DMS153 treated with DMSO at 0.1 percent for 48 hours (cell line): Measurements from ENCODE around the gene FOXI2.

Experiments
- DNase-seq: peaks from one replicate; lab custom pipeline; 2025; ENCODE audit not compliant: unreplicated experiment; lab: John Stamatoyannopoulos, UW

The FOXI2 gene

DNA sequence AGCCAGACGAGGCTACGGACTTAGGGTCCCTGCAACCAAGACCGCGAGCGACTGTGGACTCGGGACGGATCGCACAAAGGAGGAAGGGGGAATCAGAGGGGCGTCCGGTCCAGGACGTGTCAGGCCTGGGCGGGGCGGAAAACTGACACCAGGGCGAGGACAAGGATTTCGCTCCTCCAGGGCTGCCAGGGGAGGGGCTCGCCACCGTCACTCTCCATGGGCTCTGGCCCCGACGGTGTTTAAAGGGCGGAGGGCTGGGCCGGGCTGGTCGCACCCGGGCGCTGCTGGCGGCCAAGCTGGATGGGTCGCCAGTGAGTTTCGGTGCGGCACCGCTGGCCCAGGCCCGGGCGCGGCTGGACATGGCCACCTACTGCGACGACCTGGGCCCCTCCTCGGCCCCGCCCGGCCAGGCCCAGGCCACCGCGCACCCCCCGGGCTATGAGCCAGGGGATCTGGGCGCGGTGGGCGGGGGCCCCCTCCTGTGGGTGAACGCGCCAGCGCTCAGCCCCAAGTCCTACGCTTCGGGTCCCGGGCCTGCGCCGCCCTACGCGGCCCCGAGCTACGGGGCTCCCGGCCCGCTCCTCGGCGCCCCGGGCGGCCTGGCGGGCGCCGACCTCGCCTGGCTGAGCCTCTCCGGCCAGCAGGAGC is at the start of gene FOXI2:
Gene FOXI2, plus strand, starts transcription at position 271 of the 648 bp plus-strand sequence. Its CDS starts 89 bp downstream, at position 360.
- DNase-seq, result no peak

- DNase-seq, result no peak
Measured at GRCh38 chr10:127687548-127687947, 49.4 kb upstream of the FOXI2 start.

GRCh38 chr10:127690176-127690835 is 46.7 kb upstream of the FOXI2 start:
- DNase-seq, result no peak

GRCh38 chr10:127694580-127695193 is 42.3 kb upstream of the FOXI2 start:
- no peak for DNase-seq

DNA sequence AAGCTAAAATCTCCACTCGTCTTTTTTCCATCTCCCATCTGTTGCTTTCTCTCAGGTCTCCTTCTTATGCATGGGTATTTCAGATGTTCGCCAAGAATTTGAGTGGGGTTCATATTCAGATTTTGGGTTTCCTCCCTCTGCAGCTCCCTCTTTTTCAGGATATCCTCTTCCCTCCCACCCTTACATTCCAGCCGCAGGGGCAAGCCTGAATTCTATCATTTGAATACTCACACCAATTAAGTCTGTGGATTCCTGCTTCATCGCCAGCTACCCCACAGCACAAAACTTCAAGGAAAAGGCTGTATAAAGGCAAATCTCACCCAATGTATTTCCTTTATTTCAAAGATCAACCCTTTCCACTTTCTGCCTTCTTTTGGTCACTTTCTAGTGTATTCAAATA is 41.6 kb upstream of the FOXI2 start:
- no peak for DNase-seq

- no peak for DNase-seq
Measured at GRCh38 chr10:127698886-127699285, 38.1 kb upstream of the FOXI2 start.

GRCh38 chr10:127699311-127699710 is 37.7 kb upstream of the FOXI2 start:
- DNase-seq, result no peak

DNA sequence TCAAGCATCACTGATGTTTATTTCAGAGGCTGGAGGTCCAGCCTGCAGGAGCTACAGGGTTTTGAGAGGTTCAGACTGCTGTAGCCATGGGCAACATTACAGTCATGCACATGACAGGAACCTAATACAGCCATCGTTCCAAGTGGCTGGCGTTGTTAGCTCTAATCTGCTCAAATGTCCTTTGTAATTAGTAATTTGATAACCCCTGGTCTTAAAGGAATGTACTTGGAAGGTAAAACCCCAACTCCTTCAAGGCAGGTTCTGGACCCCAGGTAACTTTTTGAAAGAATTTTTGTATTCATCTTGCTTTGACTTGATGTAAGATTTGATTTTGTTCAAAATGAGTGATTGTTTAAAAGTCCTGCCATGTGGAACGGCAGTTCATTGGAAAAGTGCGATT is 34.7 kb upstream of the FOXI2 start:
- DNase-seq, result no peak

- DNase-seq, result no peak
Measured at GRCh38 chr10:127715249-127715648, 21.7 kb upstream of the FOXI2 start.

DNA sequence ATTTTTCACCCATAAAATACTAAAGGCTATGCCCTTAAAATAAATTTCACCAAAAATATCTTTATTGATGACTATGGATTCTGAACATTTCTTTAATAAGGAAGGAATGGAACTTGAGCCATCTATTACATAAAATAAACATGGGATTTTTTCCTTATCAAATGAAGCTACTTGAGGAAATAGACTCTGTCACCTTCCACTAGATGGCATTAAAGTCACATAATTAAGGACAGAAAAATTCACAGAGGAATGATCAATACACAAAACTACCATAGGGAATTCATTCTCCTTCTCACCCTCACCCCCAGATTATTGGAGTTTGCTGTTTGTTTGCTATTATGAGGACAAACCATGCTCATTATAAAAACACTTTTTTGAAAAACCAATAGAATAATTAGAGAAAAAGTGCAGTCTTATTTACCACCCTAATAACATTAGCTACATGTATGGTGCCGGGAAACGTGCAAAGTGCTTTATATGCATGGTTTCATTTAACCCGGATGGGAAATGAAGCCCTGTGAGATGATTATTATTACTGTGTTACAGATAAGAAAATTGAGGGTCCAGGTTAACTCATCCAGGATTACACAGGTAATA is 21.1 kb upstream of the FOXI2 start:
- peak; percentile 21 for DNase-seq

GRCh38 chr10:127720142-127720541 is 16.8 kb upstream of the FOXI2 start:
- no peak for DNase-seq

GRCh38 chr10:127720903-127721302 is 16.1 kb upstream of the FOXI2 start:
- DNase-seq, result no peak

DNA sequence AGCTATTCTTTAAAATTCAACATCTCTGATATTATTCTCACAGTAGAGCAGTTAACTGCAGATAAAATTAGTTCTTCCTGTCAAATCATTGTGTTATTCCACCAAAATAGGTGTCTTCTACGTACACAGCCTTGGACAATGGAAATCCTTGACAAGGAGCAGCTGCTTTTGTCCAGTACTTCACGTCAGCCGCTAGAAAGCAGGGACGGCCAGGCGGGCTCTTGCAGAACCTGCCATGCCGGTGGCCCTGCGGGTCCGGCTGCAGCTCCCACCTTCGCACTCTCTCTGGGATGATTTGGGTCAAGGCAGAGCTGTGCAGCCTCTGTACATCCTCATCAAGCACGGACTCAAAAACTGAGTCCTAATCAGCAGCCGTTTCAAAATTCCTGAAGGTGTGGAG is 2.2 kb upstream of the FOXI2 start:
- no peak for DNase-seq

GRCh38 chr10:127735156-127735555 is 1.8 kb upstream of the FOXI2 start:
- no peak for DNase-seq

GRCh38 chr10:127735723-127736221 is 1.2 kb upstream of the FOXI2 start:
- no peak for DNase-seq

DNA sequence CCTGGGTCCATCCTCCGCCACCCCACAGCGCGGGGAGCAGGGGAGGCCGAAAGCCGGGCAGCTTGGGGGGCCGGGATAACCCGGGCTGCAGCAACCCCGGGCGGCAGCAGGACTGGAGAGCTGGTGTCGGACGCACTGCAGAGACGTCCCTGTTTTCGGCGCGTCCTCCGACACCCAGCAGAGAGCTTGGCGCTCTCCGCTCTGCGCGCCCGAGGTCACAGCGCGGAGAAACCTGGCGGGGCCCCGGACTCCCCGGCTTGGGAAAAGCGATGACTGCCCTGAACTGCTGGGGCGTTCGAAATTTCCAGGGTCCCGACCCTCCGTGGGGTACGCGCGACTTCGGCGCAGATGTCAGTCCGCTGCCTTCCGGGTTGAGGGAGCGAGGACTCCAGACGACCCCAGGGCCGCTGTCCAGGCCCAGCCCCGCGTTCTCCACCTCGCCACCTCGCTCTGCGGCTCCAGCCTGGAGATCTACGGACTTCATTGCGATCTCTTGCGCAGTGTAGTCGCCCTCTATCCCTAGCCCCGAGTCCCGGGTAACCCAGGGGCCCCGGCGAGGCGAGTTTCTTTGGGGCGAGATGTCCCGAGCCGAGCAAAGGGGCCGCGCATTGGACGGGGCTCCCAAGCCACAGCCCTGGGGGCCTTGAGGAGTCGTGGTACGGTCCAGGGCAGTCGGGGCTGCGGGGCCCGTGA is 617 bp upstream of the FOXI2 start:
- DNase-seq, result no peak

GRCh38 chr10:127737563-127738511 is 852 bp downstream of the FOXI2 start:
- no peak for DNase-seq

DNA sequence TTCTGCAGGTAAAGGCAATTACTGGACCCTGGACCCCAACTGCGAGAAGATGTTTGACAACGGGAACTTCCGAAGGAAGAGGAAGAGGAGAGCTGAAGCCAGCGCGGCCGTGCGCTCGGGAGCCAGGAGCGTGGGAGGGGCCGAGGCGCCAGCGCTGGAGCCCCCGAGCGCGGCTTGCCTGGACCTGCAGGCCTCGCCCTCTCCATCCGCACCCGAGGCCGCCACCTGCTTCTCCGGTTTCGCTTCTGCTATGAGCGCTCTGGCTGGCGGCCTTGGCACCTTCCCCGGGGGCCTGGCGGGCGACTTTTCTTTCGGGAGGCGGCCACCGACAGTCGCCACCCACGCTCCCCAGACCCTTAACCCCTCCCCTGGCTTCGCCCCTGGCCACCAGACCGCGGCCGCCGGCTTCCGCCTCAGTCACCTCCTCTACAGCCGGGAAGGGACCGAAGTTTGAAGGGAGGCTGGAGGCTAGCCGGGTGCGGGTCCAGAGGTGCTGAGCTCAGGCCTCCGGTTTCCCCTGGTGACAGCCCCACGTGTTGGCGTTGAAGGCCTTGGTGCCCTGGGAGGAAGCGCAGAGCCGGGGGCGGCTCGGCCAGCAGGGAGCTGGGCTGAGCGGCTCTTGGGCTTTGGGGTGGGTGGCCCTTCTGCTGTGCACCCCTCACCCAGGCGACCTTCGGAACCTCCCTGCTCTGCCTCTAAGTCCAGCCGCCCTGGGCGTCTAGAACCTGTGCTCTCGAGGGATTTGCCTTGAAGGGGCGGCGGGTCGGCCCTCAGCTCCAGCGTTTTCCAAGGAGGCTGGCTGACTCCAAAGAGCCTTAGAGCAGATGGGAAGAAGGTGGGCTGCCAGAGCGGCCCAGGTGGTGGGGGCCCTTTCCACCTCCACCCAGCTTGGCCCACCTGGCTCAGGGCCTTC is 1.8 kb downstream of the FOXI2 start:
- peak; percentile 7 for DNase-seq

DNA sequence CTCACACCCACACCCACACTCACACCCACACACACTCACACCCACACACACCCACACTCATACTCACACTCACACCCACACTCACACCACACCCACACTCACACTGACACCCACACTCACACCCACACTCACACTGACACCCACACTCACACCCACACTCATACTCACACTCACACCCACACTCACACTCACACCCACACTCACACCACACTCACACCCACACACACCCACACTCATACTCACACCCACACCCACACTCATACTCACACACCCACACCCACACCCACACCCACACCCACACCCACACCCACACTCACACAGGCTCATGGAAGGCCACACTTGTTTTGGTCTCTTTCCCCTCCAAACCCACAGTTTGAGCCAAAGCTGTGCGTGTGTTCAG is 2.9 kb downstream of the FOXI2 start:
- DNase-seq, result no peak
